ENCODE measurements around the gene ADGRG1.
A peak's percentile ranks its signal among the peaks of the same experiment; 100 is the strongest.

ADGRG1 gene

GRCh38 chr16:57621521-57622271, 6.7 kb upstream of the ADGRG1 start:
- no peak for DNase-seq

GRCh38 chr16:57622361-57623250, 5.8 kb upstream of the ADGRG1 start:
- no peak for DNase-seq

- DNase-seq: no peak
These were observed 5.0 kb upstream of the ADGRG1 start for GRCh38 chr16:57623251-57624043.

GRCh38 chr16:57624044-57624688, 4.3 kb upstream of the ADGRG1 start:
- no peak for DNase-seq

- DNase-seq: no peak
These were observed 3.5 kb upstream of the ADGRG1 start for GRCh38 chr16:57624806-57625500.

GRCh38 chr16:57626420-57627170, 1.8 kb upstream of the ADGRG1 start:
- DNase-seq: no peak

- peak; percentile 60 for DNase-seq
These were observed 1.1 kb upstream of the ADGRG1 start for GRCh38 chr16:57627184-57627871.

GRCh38 chr16:57628783-57629293, 408 bp downstream of the ADGRG1 start:
- DNase-seq: peak; percentile 74

- peak; percentile 94 for DNase-seq
These were observed 1.3 kb downstream of the ADGRG1 start for GRCh38 chr16:57629516-57630406.

GRCh38 chr16:57630407-57630797, 2.0 kb downstream of the ADGRG1 start:
- peak; percentile 42 for DNase-seq

- DNase-seq: peak; percentile 67
These were observed 2.8 kb downstream of the ADGRG1 start for GRCh38 chr16:57630931-57631845.

- peak; percentile 88 for DNase-seq
These were observed 4.1 kb downstream of the ADGRG1 start for GRCh38 chr16:57632568-57632967.

- no peak for DNase-seq
These were observed 5.1 kb downstream of the ADGRG1 start for GRCh38 chr16:57633383-57634064.

GRCh38 chr16:57634171-57634570, 5.7 kb downstream of the ADGRG1 start:
- DNase-seq: peak; percentile 70

GRCh38 chr16:57635266-57636097, 7.1 kb downstream of the ADGRG1 start:
- DNase-seq: no peak

- DNase-seq: no peak
These were observed 7.8 kb downstream of the ADGRG1 start for GRCh38 chr16:57636184-57636583.

GRCh38 chr16:57637020-57637419, 8.6 kb downstream of the ADGRG1 start:
- no peak for DNase-seq
